GM10266 (cell line): ENCODE data around the gene BOLA3.

Source experiments
- DNase-seq: peaks from one replicate; pipeline ENCODE4 v3.0.0; 2012; ENCODE audit errors: extremely low spot score
- CTCF ChIP-seq: IDR thresholded peaks from 2 replicates; pipeline ENCODE4 v1.5.1; 2012; ENCODE audit warnings: mild to moderate bottlenecking, low read depth; ENCODE audit not compliant: control insufficient read depth, insufficient read depth; ENCODE audit errors: missing control alignments

The BOLA3 gene

DNA sequence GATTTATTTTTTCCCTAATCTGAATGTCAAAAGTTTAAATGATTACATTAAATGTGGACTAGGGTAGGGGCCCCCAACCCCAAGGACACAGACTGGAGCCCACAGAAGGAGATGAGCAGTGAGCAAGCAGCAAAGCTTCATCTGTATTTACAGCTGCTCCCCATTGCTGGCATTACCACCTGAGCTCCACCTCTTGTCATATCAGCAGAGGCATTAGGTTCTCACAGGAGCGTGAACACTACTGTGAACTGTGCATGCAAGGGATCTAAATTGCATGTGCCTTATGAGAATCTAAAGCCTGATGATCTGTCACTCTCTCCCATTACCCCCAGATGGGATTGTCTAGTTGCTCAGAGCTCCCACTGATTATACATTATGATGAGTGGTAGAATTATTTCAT, 27.2 kb upstream of the BOLA3 start:
- TF ChIP-seq CTCF, result no peak
- DNase-seq, result no peak

- TF ChIP-seq CTCF, result no peak
Measured at GRCh38 chr2:74168739-74169138, 21.0 kb upstream of the BOLA3 start.

GRCh38 chr2:74164761-74165160, 17.0 kb upstream of the BOLA3 start:
- TF ChIP-seq CTCF, result no peak
- no peak for DNase-seq

More at GRCh38 chr2:74168739-74169138, 21.0 kb upstream of the BOLA3 start:
- peak; percentile 32 for DNase-seq

DNA sequence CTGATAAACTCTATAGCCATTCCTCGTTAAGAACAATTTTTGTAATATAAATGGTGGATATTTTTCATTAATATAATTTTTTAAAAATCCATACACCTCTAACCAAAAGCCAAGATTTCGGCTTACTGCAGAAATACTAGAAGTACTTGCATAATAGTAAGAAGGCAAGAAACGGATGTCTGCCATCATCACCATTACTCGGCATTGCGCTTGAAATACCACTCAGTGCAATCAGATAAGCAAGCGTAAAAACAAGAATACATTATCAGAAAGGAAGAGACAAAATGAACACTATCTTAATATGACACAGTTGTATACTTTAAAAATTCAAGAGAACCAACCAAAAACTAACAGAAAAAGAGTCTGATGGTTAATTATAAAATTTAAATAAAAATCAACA, 15.2 kb upstream of the BOLA3 start:
- TF ChIP-seq CTCF, result no peak
- DNase-seq, result no peak

DNA sequence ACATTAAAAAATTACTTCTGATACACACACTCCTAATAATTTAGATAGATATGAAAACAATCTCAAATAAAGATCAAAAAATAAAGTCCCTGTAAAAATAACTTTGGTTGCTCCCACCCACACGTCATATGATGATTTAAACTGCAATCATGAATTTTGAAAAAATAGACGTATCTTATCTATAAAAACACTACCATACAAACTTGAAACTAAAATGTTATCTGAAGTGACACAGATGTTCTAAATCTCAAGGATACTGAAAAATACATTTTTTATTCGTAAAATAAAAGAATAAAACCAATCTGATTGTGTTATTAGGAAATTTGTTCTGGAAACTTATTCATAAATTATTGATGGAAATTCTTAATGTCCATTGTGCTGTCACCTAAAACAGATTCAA, 8.1 kb upstream of the BOLA3 start:
- DNase-seq, result no peak
- no peak for TF ChIP-seq CTCF

DNA sequence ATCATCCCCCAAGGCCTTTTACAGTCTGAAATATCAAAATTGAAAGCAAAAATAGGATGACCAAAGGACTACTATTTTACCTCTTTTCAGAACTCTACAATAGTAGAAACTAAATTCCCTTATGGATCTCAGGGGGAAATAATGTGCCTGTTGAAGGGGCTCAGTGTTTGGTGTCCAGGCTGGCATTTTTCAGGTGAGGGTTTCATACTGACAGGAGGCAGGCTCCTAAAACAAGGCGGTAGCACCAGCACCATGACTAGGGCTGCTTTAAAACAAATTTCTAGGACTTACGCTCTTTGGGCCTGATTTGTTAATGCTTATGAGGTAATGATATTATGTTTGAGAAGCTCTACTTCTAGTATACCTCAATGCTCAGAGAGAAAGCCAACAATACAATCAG, 5.2 kb upstream of the BOLA3 start:
- no peak for DNase-seq
- no peak for TF ChIP-seq CTCF

GRCh38 chr2:74149570-74150319, 2.0 kb upstream of the BOLA3 start:
- TF ChIP-seq CTCF, result no peak
- no peak for DNase-seq
